GM19023 (cell line): ENCODE data around the gene MYH9.
A peak's percentile ranks its signal among the peaks of the same experiment; 100 is the strongest.
"Not testable (repeated sequence)": the region's sequence is repeated elsewhere in the genome, so short reads cannot be mapped to it uniquely, and the experiment has no call there.

Source experiments
- ATAC-seq: cut with Tn5 transposase; IDR thresholded peaks from one replicate; pipeline ENCODE4 v1.9.1; 2021; ENCODE audit warnings: mild to moderate bottlenecking, moderate library complexity; ENCODE audit not compliant: unreplicated experiment

Gene MYH9

DNA sequence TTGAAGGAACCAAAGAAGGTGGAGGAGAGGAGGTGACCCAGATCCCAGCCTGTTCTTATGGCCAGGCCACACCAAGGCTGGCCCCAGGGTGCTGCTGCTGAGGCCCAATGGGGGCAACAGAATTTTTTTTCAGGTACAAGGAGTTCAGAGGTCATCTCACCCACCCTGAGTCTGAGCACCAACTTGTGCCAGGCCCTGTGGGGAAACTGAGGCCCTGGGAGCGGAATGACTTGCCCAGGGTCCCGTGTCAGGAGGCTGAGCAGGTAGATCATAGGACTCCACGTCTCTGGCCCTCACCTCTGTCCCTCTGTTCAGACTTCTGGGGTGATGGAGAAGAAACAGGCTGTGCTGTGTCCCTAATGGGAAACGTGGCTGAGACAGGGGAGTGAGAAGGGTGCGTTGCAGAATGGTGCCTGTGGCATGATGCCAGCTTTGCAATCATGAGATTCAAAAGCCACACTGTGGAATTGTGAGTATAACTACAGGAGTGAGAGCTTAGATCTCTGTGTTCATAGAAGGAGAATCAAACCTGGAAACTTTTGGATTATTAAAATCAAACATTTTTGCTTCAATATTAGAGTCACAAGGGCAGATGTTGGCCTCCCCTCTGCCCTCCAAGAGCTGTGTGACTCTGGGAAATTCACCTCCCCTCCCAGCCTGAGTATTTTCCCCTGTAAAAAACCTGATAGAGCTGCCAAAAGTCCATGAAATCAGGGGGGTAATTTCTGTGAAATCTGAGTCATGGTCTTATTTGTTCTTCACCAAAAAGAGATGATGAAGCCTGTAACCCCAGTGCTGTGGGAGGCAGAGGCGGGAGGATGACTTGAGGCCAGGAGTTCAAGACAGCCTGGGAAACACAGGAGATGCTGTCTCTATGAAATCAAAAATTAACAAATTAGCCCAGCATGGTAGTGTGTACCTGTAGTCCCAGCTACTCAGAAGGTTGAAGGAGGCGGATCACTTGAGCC lies 134.0 kb downstream of the MYH9 start:
- ATAC-seq: peak; percentile 15

DNA sequence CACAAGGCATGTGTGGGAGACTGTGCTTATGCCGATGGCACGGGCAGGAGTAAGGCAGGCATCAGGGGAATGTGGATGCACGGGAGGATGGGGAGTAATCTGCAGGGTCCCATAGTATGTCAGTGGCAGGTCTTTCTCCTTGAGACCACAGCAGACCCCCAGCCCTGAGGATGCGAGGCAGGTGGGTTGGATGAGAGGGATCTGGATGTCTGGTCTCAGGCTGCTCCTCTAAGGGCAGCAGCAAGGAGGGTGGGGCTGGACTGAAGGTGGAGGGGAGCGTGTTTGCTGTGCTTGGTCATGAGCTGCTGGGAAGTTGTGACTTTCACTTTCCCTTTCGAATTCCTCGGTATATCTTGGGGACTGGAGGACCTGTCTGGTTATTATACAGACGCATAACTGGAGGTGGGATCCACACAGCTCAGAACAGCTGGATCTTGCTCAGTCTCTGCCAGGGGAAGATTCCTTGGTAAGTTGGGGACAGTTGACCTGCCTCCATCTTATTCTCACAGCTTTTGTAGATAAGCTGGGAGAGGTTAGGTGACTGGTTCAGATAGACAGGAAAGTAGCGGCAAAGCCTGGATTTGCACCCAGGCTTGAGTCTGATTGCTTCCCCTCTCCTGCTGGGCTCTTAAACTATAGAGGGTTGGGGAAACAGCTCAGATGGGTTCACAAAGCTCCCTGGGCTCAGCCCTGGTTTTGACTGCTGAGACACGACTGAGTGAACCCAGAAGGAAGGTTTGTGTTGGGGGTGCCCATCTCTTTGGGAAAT lies 134.8 kb downstream of the MYH9 start, which contains the start of gene APOL1:
Gene APOL1, plus strand, starts transcription at position 380 of the 769 bp plus-strand sequence. CDS start 1,823 bp downstream, outside the sequence.
- ATAC-seq: peak; percentile 64

DNA sequence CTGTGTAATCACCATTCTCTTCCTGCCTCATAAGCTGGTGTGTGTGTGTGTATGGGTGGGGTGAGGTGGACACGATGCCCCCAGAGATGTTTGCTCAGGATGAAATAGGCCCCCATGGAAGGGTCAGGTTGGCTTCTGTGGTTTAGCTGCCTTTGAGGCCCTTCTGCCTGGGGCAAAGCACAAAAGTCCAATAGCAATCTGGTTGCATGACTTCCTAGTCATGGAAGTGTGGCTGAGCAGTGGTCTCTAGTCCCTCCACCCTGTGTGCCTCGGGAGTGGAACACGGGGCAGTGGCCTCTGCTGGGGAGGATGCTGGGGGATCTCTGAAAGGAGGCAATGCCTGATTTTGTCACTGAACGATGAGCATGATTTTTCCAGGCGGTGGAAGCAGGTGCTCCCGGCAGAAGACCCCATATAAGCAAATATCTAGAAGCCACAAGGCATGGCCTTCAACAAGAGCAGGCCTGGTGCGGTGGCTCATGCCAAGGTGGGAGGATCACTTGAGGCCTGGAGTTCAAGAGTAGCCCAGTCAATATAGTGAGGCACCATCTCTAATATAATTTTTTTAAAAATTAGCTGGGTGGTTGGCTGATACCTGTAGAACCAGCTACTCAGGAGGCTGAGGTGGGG lies 135.7 kb downstream of the MYH9 start:
- not testable (repeated sequence) for ATAC-seq

DNA sequence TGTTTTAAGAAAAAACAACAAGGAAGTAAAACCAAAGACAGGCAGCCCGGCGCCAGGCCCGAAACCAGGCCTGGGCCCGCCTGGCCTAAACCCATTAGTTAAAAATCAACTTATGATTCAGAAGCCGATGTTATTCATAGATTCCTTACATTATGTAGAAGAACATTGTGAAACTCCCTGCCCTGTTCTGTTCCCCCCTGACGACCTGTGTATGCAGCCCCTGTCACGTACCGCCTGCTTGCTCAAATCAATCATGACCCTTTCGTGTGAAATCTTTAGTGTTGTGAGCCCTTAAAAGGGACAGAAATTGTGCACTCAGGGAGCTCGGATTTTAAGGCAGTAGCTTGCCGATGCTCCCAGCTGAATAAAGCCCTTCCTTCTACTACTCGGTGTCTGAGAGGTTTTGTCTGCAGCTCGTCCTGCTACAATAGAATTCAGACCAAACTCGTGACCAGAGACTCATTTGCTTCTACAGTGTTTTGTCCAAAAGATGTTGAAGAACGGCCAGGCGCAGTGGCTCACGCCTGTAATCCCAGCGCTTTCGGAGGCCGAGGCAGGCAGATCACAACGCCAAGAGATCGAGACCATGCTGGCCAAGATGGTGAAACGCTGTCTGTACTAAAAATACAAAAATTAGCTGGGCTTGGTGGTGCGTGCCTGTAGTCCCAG lies 137.3 kb downstream of the MYH9 start:
- ATAC-seq: not testable (repeated sequence)

DNA sequence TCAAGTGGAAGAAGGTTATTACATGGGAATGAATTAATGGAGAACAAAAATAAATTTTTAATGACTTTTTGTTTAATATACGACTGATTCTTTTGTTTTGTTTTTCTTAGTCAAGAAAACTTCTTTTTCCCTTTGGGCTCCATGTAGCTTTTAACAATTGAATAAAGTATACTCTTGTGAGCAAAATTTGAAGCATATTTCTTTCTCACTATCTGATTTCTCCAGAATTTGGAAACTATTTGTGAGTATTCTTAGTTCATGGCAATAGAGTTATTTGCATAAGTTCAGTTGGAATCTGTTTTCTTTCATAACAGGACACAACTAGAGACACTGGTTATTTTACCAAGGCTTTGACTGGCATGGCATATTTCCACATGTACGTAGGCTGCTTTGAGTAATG lies 138.6 kb downstream of the MYH9 start:
- ATAC-seq: no peak

DNA sequence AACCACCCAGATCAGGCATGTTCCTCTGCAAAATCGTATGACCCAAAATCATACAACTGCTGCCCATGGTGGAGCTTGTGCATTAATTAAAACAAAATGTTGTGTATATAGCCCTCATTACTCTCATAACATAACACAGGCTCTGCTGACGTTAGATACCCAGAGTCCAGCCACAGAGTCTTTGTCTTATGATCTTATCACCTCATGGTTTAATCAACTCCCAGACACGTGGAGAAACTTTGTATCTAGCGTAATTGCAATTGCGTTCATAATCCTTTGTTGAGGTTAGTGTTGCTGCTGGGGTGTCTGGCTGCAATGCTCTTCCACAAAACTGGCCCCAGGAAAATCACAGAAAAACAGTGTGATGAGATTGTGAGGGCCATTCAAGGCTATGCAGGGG lies 139.8 kb downstream of the MYH9 start:
- no peak for ATAC-seq

DNA sequence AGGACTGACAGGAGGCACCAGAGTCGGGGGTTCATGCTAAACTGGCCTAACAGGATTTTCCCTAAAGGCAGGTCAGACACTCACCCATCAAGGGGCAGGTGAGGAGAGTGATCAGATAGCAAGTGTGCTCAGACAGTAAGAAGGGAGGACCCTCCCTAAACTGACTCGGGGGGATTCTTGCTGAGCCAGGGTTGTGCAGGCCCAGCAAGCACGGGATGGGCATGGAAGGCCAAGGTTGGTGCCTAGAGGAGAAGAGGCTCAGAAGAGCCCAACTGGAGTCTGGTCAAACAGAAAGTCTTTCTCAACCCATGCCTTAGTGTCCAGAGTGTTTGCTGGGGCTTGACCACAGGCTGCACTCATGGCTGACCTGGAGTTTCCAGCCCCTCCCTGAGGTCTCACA lies 141.0 kb downstream of the MYH9 start:
- no peak for ATAC-seq

DNA sequence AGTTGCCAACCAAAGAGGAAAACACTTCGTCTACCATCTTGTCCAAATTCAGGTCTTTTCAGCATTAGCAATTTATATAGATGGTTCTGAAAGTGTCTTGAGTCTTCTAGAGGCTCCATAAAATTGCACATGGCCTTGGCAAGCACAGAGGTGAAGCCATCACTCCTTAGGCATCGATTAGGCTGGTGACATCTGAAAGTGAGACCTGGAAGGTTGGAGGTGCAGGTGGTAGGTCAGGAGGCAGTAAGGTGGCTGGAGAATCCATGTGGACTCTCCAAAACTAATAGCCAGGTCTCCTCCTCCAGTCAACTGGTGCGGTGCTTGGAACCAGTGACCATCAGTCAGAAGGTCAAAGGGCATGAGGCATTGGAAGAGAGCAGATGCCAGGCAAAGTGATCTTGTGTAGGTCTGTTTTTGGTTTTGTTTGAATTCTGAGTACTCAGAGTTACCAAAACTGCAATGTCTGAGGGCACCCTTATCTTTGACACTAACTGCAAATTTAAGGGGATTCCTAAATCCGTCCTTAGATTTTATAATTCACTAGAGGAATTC lies 141.9 kb downstream of the MYH9 start:
- ATAC-seq: no peak

DNA sequence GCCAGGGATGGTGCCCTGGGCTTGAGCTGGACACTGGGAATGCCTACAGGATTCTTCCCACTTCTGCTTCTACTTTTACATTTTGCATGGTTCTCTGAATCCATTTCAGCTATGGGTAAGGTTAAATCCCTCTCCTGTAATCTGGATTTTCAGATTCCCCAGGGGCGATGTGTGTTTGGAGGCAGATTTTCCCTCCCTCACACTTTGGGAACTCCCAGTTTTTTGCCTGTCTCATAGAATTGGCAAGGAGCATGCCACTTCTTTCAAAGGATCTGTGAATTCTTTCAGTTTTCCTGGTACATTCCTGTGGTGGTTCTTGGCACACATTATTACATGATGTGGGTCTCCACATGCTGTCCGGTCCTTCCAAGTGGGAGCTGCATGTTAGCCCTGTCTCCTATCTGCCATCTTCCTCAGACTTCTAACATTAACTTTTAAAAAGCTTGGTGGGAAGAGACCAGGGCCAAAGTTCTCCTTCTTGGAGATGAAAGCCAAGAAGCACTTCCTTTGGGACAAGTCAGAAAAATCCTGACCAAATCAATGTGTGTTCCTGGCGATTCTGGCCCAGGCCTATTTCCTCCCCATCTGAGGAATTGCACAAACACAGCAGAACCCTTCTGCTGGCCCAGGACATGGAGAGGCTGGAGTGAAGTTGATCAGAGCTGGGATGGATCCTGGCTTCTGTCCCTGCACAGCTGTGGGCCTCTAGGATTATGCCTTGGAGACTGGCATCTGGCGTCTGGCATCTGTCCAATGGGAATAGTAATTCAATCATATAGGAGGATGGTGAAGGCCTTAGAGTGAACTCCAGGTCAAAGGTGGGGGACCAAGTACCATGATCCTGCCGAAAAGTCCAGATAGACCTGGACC lies 143.0 kb downstream of the MYH9 start:
- ATAC-seq: no peak

DNA sequence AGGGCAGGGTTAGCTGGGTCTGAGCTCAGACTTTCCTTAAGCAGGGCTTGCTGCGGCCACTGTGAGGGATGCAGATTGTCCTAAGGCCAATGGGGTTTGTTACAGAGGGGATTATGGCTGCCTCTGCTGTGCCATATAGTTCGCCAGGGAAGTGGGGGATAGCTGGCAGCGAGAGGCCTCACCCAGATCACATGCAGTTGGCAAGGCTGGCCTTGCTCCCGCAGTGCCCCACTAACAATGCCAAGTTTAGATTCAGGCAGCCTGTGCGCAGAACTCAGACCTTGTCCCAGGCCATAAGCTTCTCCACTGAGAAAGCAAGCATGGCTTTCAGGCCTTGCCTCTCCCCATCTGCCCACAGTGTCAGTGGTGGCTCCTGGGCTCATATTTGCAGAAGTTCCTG lies 143.8 kb downstream of the MYH9 start:
- ATAC-seq: no peak

DNA sequence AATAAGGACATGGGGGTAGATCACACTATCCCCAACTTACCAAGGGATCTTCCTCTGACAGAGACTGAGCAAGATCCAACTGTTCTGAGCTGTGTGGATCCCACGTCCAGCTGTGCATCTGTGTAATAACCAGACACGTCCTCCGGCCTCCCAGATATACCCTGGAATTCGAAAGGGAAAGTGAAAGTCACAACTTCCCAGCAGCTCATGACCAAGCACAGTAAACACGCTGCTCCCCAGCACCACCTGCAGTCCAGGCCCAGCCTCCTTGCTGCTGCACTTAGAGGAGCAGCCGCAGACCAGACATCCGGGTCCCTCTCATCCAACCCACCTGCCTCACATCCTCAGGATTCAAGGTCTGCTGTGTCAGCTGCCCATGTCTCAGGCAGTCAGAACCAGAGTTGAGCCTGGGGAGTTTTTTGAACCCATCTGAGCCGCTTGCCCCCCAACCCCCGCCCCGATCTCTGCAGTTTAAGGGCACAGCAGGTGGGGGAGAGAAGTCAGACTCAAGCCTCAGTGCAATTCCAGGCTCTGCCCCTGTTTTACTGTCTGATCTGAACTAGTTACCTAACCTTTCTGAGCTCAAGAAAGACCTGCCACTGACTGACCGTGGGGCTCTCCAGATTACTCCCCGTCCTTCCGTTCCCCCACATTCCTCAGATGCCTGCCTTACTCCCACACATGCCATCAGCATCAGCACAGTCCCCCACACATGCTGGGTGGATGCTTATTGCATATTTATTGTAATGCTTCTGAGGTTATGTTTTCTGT lies 148.2 kb downstream of the MYH9 start, which contains the start of gene APOL2:
Gene APOL2, minus strand, starts transcription at position 127 of the 771 bp plus-strand sequence. CDS start 6,365 bp downstream, outside the sequence.
- peak; percentile 92 for ATAC-seq

DNA sequence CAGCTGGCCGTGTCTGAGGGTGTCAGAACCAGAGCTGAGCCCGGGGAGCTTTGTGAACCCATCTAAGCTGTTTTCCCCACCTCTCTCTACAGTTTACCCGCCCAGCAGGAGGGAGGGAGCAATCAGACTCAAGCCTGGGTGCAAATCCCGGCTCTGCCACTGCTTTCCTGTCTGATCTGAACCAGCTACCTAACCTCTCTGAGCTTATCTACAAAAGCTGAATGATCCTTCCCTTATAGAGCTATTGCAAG lies 148.7 kb downstream of the MYH9 start:
- peak; percentile 15 for ATAC-seq

DNA sequence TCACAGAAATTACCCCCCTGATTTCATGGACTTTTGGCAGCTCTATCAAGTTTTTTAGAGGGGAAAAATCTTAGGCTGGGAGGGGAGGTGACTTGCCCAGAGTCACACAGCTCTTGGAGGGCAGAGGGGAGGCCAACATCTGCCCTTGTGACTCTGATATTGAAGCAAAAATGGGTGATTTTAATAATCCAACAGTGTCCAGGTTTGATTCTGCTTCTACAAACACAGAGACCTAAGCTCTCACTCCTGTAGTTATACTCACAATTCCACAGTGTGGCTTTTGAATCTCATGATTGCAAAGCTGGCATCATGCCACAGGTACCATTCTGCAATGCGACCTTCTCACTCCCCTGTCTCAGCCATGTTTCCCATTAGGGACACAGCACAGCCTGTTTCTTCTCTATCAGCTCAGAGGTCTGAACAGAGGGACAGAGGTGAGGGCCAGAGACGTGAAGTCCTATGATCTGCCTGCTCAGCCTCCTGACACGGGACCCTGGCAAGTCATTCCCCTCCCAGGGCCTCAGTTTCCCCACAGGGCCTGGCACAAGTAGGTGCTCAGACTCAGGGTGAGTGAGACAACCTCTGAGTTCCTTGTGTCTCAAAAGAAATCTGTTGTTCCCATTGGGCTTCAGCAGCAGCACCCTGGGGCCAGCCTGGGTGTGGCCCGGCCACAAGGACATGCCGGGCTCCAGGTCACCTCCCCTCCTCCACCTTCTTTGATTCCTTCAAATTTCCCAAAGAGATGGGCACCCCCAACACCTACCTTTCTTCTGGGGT lies 149.2 kb downstream of the MYH9 start:
- peak; percentile 7 for ATAC-seq

DNA sequence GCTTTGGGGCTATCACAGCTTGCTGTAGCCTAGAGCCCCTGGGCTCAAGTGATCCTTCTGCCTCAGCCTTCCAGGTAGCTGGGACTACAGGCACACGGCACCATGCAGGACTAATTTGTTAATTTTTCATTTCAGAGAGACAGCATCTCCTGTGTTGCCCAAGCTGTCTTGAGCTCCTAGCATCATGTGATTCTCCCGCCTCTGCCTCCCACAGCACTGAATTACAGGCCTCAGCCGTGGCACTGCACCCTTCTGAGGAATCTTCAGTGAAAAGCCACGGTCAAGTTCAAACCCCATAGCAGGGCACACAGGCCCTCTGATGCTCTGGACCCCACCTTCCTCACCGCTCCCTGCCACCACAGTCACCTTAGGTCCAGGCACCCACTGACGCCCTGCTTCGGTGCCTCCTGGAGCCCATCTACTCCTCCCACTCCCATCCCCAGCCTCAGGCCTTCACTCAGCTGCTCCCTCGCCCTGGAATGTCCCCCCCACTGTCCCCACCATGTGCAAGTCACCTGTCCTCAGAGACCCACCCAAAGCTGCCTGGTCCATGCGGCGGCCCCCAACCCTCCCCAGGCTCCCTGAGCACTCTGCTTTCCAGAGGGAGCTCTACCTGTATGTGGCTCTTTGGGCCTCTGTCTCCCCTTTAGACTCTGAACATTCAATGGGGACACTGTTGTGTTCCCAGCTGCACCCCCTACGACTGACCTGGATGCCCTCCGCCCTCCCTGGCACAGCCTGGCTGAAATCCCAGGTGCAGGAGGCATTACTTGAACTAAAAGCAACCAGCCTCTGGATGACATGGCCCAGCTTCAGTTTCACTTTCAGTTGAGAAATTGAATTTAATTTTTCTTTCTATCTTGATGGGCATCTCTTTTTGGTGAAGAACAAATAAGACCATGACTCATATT lies 150.1 kb downstream of the MYH9 start:
- no peak for ATAC-seq

DNA sequence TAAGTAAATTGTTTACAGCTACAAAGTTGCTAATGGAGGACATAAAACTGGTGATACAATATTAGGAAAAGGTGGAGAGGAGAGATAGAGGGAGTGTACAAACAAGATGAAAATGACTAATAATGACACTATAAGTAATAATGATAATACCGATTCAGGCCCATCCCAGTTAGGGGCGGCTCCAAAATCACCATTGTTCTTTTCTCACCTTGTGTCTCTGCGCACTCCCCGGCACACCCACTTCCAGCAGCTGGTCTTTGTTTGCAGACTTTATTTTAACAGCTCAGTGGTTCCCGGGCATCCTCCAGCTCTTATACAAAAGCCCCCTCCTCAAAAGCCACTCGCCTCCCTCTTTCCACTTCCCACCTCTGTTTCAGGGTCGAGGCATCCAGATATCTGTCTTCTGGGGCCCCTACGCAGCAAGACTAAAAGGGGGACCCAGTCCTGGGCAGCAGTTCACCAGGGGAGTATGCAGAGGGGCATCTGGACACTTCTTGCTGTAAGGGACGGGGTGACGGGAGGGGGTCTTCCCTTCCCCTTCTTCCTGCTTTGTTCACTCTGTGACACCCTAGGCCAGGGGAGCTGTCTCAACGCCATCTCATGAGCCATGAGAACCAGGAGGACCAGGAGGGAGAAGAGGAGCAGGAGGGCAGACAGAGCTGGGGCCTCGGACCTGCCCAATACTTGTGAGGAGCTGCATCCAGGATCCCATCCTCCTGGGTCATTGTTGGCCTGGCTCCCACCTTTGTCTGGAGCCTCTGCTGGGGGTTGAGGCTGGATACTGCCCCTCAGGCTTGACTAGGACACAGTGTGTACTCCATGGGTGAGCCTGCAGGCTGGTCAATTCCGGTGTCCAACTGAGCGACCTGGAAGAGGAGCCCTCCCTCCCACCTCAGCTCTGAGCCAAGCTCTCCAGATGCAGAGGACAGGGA lies 151.1 kb downstream of the MYH9 start:
- ATAC-seq: no peak

DNA sequence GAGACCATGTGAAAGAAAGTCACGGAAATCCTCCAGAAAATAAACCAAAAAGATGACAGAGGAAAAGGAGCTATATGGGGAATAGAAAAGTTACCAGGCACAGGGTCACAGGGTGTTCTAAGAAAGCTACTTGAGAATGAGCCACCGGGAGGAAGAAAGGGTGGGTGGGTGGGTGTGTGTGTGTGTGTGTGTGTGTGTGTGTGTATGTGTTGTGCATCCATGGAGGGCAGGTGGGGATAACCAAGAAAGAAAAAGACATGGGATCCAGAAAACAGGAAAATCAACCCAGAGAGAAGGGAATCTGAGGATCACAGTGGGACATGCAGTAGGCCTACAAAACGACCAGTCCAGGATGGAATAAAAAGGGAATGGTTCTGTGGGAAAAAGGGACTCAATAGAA lies 152.2 kb downstream of the MYH9 start:
- no peak for ATAC-seq
